DMS53 (cell line): ENCODE data around the gene UGT3A1.
"Not testable (repeated sequence)": the region's sequence is repeated elsewhere in the genome, so short reads cannot be mapped to it uniquely, and the experiment has no call there.

Source experiments
- DNase-seq: peaks from one replicate; lab custom pipeline; 2025; lab: John Stamatoyannopoulos, UW

The UGT3A1 gene

GRCh38 chr5:35988529-35988928 is 2.7 kb downstream of the UGT3A1 start:
- no peak for DNase-seq

GRCh38 chr5:35987776-35988175 is 3.4 kb downstream of the UGT3A1 start:
- no peak for DNase-seq

- DNase-seq, result no peak
Measured at GRCh38 chr5:35979715-35980114, 11.5 kb downstream of the UGT3A1 start.

- not testable (repeated sequence) for DNase-seq
Measured at GRCh38 chr5:35976859-35977258, 14.3 kb downstream of the UGT3A1 start.

- DNase-seq, result no peak
Measured at GRCh38 chr5:35974570-35974969, 16.6 kb downstream of the UGT3A1 start.

DNA sequence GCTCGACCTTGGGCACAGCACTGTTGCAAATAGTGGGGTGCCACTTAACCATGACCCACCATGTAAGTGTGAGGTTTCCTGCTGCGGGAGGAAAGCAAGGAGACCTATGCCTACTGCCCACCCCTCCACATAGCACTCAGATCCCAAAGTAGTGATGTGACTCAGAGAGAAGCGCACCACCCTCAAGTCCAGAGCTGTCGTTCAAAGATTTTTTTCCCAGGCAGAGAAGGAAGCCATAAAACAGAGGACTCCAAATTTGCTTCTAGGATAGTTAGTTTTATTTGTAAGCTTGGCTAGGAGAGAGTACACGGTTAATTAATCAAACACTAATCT is 19.3 kb downstream of the UGT3A1 start:
- DNase-seq, result no peak

- DNase-seq, result no peak
Measured at GRCh38 chr5:35971186-35971877, 19.9 kb downstream of the UGT3A1 start.

DNA sequence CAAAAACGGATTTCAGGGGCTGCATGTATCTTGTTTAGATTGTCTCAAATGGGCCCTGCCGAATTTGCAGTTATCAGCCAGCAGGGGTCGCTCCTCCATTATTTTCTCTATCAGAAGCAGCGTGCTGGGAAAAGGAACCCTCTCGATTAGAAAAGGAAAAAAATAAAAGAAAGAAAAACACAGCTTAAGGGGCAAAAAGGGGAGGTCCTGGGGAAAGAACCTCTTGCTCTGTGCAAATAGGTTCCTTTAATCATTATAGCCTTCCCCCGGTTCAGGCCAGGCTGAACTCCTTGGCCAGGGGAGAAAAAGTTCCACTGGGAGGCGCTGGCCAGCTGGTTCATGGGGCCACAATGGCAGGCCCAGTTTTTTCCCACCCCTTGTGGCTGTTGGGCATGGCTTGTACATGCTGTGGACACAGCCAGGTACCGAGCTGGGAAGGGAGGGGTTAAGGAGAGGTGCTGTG is 27.8 kb downstream of the UGT3A1 start:
- DNase-seq, result peak; percentile 79

DNA sequence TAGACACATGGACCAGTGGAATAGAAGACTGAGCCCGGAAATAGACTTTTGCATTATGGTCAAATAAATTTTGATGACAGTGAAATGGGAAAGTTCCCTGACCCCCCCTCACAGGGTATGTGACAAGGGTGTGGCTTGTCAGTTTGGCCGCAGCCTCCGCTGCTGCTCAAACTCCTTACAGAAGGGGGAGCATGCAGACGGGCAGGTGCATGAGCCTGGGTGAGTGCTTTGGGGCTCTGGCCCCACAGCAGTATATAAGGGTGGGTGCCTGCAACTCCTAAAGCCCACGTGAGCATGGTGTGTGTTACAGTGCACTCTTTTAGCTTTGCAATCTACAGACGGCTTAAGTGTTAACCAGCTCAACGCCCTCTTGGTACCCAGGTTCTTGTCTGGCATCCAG is 30.9 kb downstream of the UGT3A1 start:
- no peak for DNase-seq

DNA sequence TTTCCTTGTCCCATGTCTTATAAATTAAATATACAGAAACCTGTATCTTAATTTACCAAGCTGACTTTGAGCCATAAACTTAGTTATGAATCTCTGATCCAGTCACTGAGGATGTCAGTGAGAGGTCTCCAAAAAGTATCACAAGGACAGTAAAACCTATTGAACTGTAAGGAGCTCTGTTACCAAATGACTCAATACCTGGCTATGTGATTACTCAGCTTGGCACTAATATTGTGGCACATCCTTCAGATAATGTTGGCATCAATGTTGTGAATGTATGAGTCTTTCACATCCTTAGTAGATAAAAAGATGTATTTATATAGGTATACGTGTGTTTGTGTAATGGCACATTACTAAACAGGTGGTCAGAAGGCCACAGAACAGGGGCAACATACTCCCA is 34.8 kb downstream of the UGT3A1 start:
- DNase-seq, result no peak

DNA sequence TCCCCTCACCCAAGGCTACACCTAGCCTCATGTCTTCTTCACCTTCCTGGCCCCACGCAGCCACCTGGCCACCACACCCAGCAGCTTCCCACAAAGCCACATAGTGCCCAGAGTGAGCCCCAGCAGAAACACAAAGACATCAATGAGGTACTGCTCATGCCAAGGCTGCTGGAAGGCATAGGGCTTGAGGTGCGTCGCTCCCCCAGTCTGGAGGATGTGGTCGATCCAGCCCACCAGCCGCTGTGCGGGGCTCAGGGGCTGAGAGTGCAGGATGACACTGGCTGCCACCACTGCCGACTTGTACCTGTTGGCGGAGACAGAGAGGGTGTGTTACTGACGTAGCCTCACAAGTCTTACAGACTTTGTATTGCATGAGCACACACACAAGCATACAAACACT is 37.0 kb downstream of the UGT3A1 start:
- no peak for DNase-seq

DNA sequence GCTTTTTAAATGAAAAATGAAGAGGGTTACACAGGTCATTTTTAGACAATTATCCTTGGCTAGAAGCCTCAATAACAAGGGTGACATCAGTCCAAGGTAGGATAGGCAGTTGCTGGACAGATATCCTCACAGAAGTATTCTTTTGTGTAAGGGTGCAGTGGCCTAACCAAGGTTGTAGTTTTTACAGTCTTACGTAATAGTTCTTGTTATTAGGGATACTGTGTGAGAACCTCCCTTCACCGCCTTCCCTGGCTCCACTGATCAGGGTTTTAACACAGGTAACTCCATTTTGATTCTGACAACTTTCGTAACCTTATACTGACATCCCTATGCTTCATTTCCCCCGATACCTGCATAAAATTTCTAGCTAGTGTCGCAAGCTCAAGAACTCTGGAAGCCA is 44.1 kb downstream of the UGT3A1 start:
- DNase-seq, result no peak

- DNase-seq, result peak; percentile 2
Measured at GRCh38 chr5:35939639-35940038, 51.6 kb downstream of the UGT3A1 start.

GRCh38 chr5:35938568-35939227 is 52.5 kb downstream of the UGT3A1 start, which contains the start of gene CAPSL:
TSS of gene CAPSL (minus strand) at chr5:35938622. CDS start at chr5:35921120, 17,502 bp downstream.
- peak; percentile 93 for DNase-seq

DNA sequence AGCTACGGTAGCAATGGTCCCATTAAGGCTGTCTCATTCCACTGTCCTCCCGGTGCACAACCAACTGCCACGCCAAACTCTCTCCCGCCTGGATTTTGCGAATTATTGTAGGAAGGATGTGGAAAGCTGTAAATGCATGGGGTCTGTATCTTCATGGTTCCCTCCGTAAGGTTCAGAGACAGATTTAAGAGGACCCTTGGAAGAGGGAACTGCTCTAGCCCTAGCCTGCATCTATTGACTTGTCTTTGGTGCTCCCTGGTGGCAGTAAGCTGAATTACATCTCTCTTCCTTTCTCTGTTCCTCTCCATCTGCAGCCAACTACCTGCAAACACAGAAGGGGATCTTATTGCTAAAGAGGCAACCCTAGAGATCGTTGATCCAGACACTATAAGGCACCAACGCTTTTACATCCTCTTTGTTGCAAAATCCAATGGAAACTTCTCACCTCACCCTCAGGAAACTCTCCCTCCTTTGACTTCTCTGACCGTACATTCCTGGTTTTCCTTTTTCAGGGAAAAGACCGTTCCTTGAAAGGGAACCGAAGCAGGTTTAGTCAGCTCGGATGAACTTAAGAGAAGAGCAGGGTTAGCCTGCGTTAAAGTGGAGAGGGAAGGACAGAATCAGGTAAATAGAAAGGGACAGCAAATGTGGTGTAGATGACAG is 64.7 kb downstream of the UGT3A1 start:
- peak; percentile 78 for DNase-seq

DNA sequence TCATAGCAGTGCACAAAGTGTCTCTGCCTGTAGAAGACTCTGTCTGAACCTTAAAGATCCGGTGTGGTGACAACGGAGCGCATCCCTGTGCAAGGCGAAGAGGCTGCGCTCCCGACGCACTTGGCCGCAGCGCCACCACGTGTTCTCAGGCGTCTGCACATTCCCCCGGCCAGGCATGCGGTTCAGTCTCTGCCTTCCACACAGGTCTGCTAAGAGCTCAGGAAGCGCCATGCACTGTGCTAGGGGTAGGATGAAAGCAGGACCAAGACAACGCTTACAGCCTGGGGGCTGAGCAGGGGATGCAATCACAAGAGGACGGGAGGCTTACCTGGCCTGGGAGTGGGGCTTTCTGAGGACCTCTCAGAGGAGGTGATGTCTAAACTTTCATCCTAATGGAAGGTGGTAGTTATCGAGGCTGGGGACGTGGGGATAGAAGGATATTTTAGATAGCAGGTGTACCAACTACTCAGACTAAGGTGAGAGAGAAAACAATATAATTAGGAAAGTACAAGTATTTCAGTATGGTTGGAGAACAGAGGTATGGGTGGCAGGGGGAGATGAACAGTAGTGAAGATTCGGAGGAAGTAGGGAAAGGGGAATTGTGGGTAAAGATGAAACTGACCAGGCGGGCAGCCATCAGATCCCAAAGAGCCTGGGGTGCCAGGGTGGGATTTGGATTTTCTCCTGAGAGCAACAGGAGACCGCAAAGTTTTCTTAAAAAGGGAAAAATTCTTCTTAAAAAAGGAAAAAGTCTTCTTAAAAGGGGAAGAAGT is 66.1 kb downstream of the UGT3A1 start:
- peak; percentile 89 for DNase-seq

- DNase-seq, result peak; percentile 45
Measured at GRCh38 chr5:35924122-35924949, 66.9 kb downstream of the UGT3A1 start.

DNA sequence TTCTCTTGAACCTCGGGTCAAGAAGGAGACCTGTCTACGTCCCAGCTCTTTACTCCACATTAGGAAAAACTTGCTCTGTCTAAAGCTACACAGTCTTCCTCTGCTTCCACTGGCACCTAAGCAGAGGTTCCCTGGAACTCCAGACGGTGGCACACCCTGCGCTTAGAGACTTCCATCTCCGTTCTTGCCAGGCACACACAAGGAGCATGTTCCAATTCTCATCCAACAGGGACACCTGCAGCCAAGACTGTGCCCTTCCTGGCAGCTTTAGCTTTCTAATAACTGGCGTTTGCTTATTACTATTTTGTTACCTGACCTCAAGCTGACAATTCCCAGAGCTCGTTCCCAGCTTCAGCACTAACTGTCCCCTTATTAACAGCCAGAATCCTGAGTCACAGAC is 68.7 kb downstream of the UGT3A1 start:
- no peak for DNase-seq

- no peak for DNase-seq
Measured at GRCh38 chr5:35921930-35922329, 69.3 kb downstream of the UGT3A1 start.

DNA sequence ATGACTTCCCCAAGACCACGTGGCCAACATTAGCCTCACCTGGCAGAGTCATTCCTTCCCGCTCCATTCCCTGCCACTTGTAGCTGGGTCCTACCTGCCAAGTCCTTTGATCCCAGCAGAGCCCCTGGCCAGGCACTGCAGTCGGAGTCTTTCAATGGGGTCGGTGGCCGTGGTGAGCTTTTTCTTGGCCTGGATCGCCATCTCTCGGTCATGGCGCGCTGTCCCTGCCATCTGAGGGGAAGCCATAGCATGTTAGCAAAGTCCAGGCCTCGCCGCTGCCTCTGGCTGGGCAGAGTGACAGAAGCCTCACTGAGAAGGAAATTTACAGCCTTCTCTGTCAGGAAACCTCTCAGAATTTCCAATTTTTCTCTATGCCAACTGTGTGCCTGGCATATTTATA is 70.3 kb downstream of the UGT3A1 start:
- peak; percentile 19 for DNase-seq

DNA sequence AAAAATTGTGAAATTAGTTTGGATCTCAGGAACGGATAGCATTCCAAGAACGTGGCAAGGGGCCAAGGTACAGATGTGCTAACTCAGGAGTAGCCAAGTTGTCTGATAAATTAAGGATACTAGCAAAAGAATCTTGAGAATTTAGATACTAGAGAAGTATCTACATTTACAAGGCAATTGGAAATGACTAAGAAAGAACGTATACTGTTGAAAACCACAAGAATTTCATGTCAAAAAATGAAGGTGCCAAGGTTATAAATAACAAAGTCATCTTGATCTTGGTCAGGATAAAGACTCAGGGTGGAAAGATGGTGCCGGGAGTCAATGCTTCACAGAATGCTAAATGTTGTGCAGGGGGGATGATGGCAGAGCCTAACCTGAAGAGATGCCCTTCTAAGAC is 72.0 kb downstream of the UGT3A1 start:
- DNase-seq, result no peak

GRCh38 chr5:35908814-35909213 is 82.4 kb downstream of the UGT3A1 start:
- DNase-seq, result no peak
